Thoracic aorta (tissue), 2 donors: Measurements from ENCODE around the gene VPS39. TPM values are rescaled to one million over a fixed set of nuclear protein-coding genes. Genes with fewer than 3 reads are reported as not detected.

Experiments used
- ATAC-seq: fragments of 150-250 bp; one replicate; pipeline ENCODE4 v1.8.0; 2017; ENCODE audit warnings: low read depth; ENCODE audit not compliant: insufficient number of reproducible peaks, low FRiP score
- DNase-seq: peaks from one replicate; pipeline ENCODE4 v3.0.0-alpha.2; 2020; ENCODE audit warnings: low spot score
- H3K27ac ChIP-seq, 2 donors: fragments of 200-600 bp; sonication (generic); 1 replicate in 1 of 2; 2 replicates in 1 of 2; pipeline ENCODE4 v1.5.1; 2016; ENCODE audit warnings: mild to moderate bottlenecking in 2 of 2, moderate library complexity in 2 of 2
- H3K27me3 ChIP-seq: fragments of 200-600 bp; sonication (generic); replicated peaks from 2 replicates; pipeline ENCODE4 v1.6.0; 2016; ENCODE audit warnings: mild to moderate bottlenecking; ENCODE audit not compliant: insufficient read depth
- H3K36me3 ChIP-seq: fragments of 200-600 bp; sonication (generic); one replicate; pipeline ENCODE4 v1.5.1; 2016
- H3K4me1 ChIP-seq, 2 donors: fragments of 200-600 bp; sonication (generic); 1 replicate in 1 of 2; 2 replicates in 1 of 2; pipeline versions ENCODE4 v1.5.1 to v1.6.0; 2016; ENCODE audit warnings: low read depth in 2 of 2, mild to moderate bottlenecking in 1 of 2; ENCODE audit not compliant: control insufficient read depth in 1 of 2
- H3K4me3 ChIP-seq: fragments of 200-600 bp; sonication (generic); 2 replicates; pipeline ENCODE4 v1.5.1; 2016; ENCODE audit warnings: mild to moderate bottlenecking
- H3K9me3 ChIP-seq: fragments of 200-600 bp; sonication (generic); 2 replicates; pipeline ENCODE4 v1.5.1; 2016
- total RNA-seq, 2 donors: library from RNA; depleted of rRNA; stranded (reverse); fragments of >200 nt; gene quantifications; one replicate each; pipeline versions ENCODE4 v1.1.0 to v1.2.3, GENCODE V29; 2016
- TF ChIP-seq, protein P1 (sequence below): fragments of 200-600 bp; sonication (generic); IDR thresholded peaks from one replicate; pipeline ENCODE4 v1.5.1; 2019; ENCODE audit warnings: antibody characterized with exemption

VPS39 gene
- total RNA-seq, 2 donors from 2014 or later: 89.9 to 156 TPM

DNA sequence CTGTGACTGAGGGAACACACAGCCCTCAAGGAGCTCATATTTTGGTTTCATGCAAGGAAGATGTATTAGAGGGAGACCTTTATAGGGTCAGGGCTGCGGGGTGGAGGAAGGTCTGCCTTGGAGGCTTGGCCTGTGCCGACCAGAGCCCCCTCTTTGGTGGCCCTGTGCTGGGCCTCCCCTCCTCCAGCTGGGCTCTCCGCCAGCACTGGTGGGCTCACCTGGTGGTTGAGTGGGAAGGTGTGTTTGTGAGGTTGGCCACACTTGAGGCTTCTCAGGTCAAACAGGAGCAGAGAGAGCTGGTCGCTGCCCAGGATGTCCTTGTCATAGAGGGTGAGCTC, 54.3 kb downstream of the VPS39 start:
- no peak for DNase-seq
- no peaks in the 10 kb centered on the region for H3K9me3 ChIP-seq

DNA sequence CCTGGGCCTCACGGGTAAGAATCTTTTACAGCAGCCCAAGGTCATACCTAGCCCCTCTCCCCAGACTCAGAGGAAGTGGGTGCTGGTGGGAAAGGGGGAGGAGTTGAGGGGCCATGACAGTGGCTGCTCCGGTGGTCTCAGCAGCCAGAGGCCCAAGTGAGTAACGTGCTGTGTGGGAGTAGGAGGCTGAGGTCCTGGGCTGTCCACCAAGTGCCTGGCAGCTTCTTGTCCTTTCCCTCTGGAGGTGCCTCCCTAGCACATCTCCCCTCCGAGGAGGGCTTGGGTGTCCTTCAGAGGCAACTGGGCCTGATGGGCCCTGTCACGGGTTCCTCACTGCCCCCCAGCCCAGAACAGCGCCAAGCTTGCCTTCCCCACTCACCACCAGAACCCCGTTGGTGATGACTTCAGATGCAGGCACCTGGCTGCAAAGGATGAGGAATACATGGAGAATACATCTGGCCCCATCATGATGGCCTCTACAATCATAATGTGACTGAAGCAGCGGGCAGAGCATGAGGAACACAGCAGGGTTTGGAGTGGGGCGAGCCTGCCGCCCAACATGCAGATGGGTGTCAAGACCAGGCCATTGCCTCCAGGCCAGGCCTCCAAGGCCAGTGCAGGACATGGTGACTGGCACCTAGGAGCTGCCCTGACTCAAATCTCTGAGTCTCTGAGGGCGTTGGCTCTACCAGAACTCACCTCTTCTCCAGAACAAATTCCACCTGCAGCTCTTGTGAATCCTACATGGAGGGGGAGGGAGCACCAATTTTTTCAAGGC, 55.0 kb downstream of the VPS39 start:
- Histone ChIP-seq H3K4me1 (peaks cover 6 to 16% of the 10 kb centered on the region in 2 donors), H3K27ac (peak overlapping the region in 1 of 2 donors; percentile 7), H3K36me3 (no peaks in the 10 kb centered on the region), H3K27me3 (no peaks in the 10 kb centered on the region), H3K9me3 (no peaks in the 10 kb centered on the region), H3K4me3 (no peak overlapping the region)
- TF ChIP-seq, protein P1, sequence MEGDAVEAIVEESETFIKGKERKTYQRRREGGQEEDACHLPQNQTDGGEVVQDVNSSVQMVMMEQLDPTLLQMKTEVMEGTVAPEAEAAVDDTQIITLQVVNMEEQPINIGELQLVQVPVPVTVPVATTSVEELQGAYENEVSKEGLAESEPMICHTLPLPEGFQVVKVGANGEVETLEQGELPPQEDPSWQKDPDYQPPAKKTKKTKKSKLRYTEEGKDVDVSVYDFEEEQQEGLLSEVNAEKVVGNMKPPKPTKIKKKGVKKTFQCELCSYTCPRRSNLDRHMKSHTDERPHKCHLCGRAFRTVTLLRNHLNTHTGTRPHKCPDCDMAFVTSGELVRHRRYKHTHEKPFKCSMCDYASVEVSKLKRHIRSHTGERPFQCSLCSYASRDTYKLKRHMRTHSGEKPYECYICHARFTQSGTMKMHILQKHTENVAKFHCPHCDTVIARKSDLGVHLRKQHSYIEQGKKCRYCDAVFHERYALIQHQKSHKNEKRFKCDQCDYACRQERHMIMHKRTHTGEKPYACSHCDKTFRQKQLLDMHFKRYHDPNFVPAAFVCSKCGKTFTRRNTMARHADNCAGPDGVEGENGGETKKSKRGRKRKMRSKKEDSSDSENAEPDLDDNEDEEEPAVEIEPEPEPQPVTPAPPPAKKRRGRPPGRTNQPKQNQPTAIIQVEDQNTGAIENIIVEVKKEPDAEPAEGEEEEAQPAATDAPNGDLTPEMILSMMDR: no peak
- ATAC-seq: no peak
- no peak for DNase-seq

More for the DNA sequence above, 54.3 kb downstream of the VPS39 start:
- H3K4me3 ChIP-seq: no peak overlapping the region
- ATAC-seq: no peak
- TF ChIP-seq, protein P1: no peak
- H3K4me1 ChIP-seq: peaks cover 7 to 16% of the 10 kb centered on the region in 2 donors
- H3K27ac ChIP-seq: no peak overlapping the region
- H3K36me3 ChIP-seq: no peaks in the 10 kb centered on the region
- no peaks in the 10 kb centered on the region for H3K27me3 ChIP-seq

DNA sequence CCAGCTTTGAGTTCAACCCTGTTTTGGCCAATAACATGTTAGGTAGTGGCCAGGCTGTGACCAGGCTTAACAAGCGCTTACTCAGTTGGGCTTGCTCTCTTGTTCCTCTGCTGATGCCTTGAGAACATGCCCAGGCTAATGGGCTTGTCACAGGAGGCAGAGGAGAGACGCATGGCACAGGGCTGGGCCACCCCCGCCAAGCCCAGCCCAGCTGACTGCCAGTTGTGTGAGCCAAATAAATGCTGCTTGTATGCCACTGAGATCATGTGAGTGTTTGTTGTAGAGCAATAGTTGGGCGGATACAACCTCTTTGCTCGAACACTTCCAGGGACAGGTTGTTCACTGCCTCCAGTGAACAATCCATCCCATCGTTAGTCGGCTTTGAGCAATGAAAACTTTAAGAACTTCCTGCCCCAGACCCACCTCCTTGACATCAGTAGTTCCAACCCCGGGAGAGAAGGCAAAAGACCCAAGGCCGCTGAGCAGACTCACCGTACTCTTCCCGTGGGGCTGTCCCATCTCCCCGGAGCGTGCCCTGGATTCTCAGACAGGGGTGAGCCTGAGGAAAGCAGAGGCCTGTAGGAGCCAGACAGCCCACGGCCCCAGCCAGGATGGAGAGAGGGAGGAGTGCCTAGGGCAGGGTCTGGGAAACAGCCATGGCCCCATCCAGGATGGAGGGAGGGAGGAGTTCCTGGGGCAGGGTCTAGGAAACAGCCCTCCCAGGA, 55.7 kb downstream of the VPS39 start:
- H3K9me3 ChIP-seq: no peaks in the 10 kb centered on the region
- no peaks in the 10 kb centered on the region for H3K27me3 ChIP-seq
- DNase-seq (no peak), ATAC-seq (peak; percentile 77)
- no peaks in the 10 kb centered on the region for H3K36me3 ChIP-seq
- peak overlapping the region; percentile 22 to 44 for H3K27ac ChIP-seq
- no peak overlapping the region for H3K4me3 ChIP-seq
- TF ChIP-seq, protein P1: no peak
- peaks cover 2 to 16% of the 10 kb centered on the region in 2 donors for H3K4me1 ChIP-seq

DNA sequence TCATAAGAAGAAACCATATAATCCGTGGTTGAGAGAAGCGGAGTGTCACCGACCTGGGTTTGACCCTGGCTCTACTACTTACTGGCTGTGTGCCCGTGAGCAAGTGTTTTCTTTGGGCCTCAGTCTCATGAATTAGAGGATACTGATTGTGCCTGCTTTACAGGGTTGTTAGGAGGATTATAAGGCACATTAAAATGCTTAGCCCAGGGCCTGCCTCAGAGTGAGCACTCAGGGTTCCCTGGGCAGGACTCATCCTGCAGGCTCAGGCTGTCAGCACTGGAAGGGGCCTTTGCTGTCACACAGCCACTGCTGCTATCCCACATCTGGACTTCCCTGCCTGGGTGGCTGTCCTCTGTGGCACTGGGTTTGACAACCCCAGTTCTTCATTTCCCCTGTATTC, 56.4 kb downstream of the VPS39 start:
- DNase-seq: no peak
- TF ChIP-seq, protein P1: no peak
- Histone ChIP-seq H3K4me3 (no peak overlapping the region), H3K36me3 (no peaks in the 10 kb centered on the region), H3K4me1 (peaks cover 2 to 16% of the 10 kb centered on the region in 2 donors), H3K27me3 (no peaks in the 10 kb centered on the region), H3K27ac (peak overlapping the region in 1 of 2 donors; percentile 22), H3K9me3 (no peaks in the 10 kb centered on the region)
- no peak for ATAC-seq

DNA sequence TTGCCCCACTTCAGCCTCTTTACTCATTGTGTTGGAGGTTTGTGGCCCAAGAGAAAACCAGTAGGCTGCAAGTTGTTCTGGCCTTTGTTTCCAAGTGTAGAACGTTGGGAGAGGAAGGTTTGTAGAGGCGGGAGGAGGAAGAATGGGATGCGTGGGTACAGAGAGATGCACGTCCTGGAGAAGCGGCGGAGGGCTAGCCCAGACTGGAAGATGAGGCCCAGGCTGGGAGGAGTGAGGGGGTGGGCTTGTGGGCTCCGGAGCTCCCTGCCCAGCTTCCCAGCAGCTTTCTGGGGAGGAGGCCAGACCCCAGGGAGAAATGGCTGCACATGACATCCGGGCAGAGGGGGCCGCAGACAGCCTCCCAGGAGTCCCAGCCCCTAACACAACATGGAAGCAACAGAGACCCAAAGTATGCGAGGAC, 57.0 kb downstream of the VPS39 start:
- Histone ChIP-seq H3K4me3 (no peak overlapping the region), H3K27ac (no peak overlapping the region), H3K9me3 (no peaks in the 10 kb centered on the region), H3K27me3 (no peaks in the 10 kb centered on the region), H3K4me1 (peaks cover 2 to 16% of the 10 kb centered on the region in 2 donors), H3K36me3 (no peaks in the 10 kb centered on the region)
- ATAC-seq (no peak), DNase-seq (no peak)
- TF ChIP-seq, protein P1: no peak
